DOHH2 (cell line): ENCODE data around the gene DCDC2C.

Experiments used
- H3F3A ChIP-seq: fragments of 200-600 bp; sonication (generic), shearing (Covaris generic); 2 replicates; pipeline ENCODE4 v1.6.0; 2016; ENCODE audit warnings: antibody characterized with exemption, mild to moderate bottlenecking; ENCODE audit not compliant: control insufficient read depth, insufficient read depth
- H3K27ac ChIP-seq: fragments of 200-600 bp; sonication (generic); 2 replicates; pipeline ENCODE4 v1.5.1; 2014; ENCODE audit warnings: low read depth, mild to moderate bottlenecking, low read length, moderate library complexity
- H3K27me3 ChIP-seq: fragments of 200-600 bp; sonication (generic); 2 replicates; pipeline ENCODE4 v1.6.1; 2014; ENCODE audit warnings: mild to moderate bottlenecking, low read length, mixed read lengths; ENCODE audit not compliant: control insufficient read depth
- H3K36me3 ChIP-seq: fragments of 200-600 bp; sonication (generic); 2 replicates; pipeline ENCODE4 v1.6.1; 2014; ENCODE audit warnings: mild to moderate bottlenecking, low read length, moderate library complexity, mixed read lengths; ENCODE audit not compliant: control insufficient read depth
- H3K4me1 ChIP-seq: fragments of 200-600 bp; sonication (generic); 2 replicates; pipeline ENCODE4 v1.6.1; 2014; ENCODE audit warnings: mild to moderate bottlenecking, low read length, mixed read lengths; ENCODE audit not compliant: control insufficient read depth
- H3K4me2 ChIP-seq: fragments of 200-600 bp; sonication (generic); 2 replicates; pipeline ENCODE4 v1.6.0; 2014; ENCODE audit warnings: mild to moderate bottlenecking, low read length, moderate library complexity
- H3K4me3 ChIP-seq: fragments of 200-600 bp; sonication (generic); 2 replicates; pipeline ENCODE4 v1.5.1; 2014; ENCODE audit warnings: mild to moderate bottlenecking, low read length, mixed read lengths
- H3K79me2 ChIP-seq: fragments of 200-600 bp; sonication (generic); 2 replicates; pipeline ENCODE4 v1.6.1; 2014; ENCODE audit warnings: mild to moderate bottlenecking, low read length, mixed read lengths; ENCODE audit not compliant: control insufficient read depth
- H3K9me2 ChIP-seq: fragments of 200-600 bp; sonication (generic); replicated peaks from 2 replicates; pipeline ENCODE4 v1.6.1; 2014; ENCODE audit warnings: mild to moderate bottlenecking, low read length, mixed read lengths; ENCODE audit not compliant: control insufficient read depth
- H3K9me3 ChIP-seq: fragments of 200-600 bp; sonication (generic); 2 replicates; pipeline ENCODE4 v1.6.1; 2014; ENCODE audit warnings: antibody characterized with exemption, low read length, mixed read lengths; ENCODE audit not compliant: control insufficient read depth, insufficient read depth
- H4K20me1 ChIP-seq: fragments of 200-600 bp; sonication (generic); 2 replicates; pipeline ENCODE4 v1.6.0; 2014; ENCODE audit warnings: low read depth, mild to moderate bottlenecking, antibody characterized with exemption, low read length, moderate library complexity; ENCODE audit not compliant: control insufficient read depth, insufficient read depth
- EZH2phosphoT487 ChIP-seq: fragments of 200-600 bp; sonication (generic); IDR thresholded peaks from 2 replicates; pipeline ENCODE4 v1.6.1; 2017; ENCODE audit warnings: borderline replicate concordance, mild to moderate bottlenecking, antibody characterized with exemption, low read length, moderate library complexity, mixed read lengths
- TF ChIP-seq, protein P1 (sequence below): fragments of 200-600 bp; sonication (generic); IDR thresholded peaks from one replicate; pipeline ENCODE4 v1.5.1; 2014; ENCODE audit warnings: antibody characterized with exemption, mild to moderate bottlenecking, low read depth, low read length; ENCODE audit not compliant: poor library complexity, severe bottlenecking

The DCDC2C gene

DNA sequence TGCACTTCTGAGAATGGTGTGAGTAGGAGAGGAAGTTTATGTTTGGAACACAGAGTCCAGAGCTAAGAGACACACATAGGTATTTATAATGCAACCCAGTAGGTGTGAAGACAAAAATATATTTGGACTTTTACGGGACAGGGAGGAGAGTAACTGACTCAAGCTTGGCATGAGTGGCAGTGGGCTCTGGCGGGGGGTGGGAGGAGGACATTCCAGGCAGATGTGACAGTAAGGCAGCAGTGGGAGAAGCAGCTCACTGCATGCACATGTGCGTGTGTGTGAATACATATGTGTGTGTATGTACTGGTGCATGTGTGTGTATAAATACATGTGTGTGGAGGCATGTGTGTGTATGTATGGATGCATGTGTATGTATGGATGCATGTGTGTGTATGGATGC, 51.4 kb downstream of the DCDC2C start:
- no peaks in the 10 kb centered on the region for H4K20me1 ChIP-seq

DNA sequence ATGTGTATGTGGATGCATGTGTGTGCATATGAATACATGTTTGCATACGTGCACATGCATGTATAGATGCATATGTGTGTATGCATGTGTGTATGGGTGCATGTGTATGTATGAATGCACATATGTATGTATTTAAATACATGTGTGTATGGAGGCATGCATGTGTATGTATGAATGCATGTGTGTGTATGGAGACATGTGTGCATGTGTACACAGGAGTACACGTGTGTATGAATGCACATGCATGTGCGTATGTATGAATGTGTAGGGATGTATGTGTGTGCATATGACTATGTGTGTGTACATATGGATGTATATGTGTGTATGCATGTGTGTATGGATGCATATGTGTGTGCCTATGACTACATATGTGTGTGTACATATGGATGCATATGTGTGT, 51.9 kb downstream of the DCDC2C start:
- no peaks in the 10 kb centered on the region for H3K4me1 ChIP-seq
- H3K27me3 ChIP-seq, result no peaks in the 10 kb centered on the region
- no peak overlapping the region for H3K4me3 ChIP-seq
- H4K20me1 ChIP-seq, result no peaks in the 10 kb centered on the region
- no peak for TF ChIP-seq EZH2phosphoT487
- TF ChIP-seq, protein P1, sequence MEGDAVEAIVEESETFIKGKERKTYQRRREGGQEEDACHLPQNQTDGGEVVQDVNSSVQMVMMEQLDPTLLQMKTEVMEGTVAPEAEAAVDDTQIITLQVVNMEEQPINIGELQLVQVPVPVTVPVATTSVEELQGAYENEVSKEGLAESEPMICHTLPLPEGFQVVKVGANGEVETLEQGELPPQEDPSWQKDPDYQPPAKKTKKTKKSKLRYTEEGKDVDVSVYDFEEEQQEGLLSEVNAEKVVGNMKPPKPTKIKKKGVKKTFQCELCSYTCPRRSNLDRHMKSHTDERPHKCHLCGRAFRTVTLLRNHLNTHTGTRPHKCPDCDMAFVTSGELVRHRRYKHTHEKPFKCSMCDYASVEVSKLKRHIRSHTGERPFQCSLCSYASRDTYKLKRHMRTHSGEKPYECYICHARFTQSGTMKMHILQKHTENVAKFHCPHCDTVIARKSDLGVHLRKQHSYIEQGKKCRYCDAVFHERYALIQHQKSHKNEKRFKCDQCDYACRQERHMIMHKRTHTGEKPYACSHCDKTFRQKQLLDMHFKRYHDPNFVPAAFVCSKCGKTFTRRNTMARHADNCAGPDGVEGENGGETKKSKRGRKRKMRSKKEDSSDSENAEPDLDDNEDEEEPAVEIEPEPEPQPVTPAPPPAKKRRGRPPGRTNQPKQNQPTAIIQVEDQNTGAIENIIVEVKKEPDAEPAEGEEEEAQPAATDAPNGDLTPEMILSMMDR, result no peak
- no peaks in the 10 kb centered on the region for H3K9me2 ChIP-seq
- peaks cover 11% of the 10 kb centered on the region; the same call in 1 of the 2 replicates for H3K9me3 ChIP-seq
- H3F3A ChIP-seq, result no peaks in the 10 kb centered on the region
- H3K4me2 ChIP-seq, result no peak overlapping the region
- no peaks in the 10 kb centered on the region for H3K79me2 ChIP-seq
- no peak overlapping the region for H3K27ac ChIP-seq
- H3K36me3 ChIP-seq, result no peaks in the 10 kb centered on the region

More for the DNA sequence above, 51.4 kb downstream of the DCDC2C start:
- H3K36me3 ChIP-seq, result no peaks in the 10 kb centered on the region
- no peak for TF ChIP-seq EZH2phosphoT487
- TF ChIP-seq, protein P1, result no peak
- H3K4me2 ChIP-seq, result no peak overlapping the region
- H3K27ac ChIP-seq, result no peak overlapping the region
- no peaks in the 10 kb centered on the region for H3K27me3 ChIP-seq
- no peaks in the 10 kb centered on the region for H3F3A ChIP-seq
- H3K9me3 ChIP-seq, result peaks cover 11% of the 10 kb centered on the region; the same call in 1 of the 2 replicates
- H3K4me3 ChIP-seq, result no peak overlapping the region
- H3K9me2 ChIP-seq, result no peaks in the 10 kb centered on the region
- no peaks in the 10 kb centered on the region for H3K79me2 ChIP-seq
- H3K4me1 ChIP-seq, result no peaks in the 10 kb centered on the region

DNA sequence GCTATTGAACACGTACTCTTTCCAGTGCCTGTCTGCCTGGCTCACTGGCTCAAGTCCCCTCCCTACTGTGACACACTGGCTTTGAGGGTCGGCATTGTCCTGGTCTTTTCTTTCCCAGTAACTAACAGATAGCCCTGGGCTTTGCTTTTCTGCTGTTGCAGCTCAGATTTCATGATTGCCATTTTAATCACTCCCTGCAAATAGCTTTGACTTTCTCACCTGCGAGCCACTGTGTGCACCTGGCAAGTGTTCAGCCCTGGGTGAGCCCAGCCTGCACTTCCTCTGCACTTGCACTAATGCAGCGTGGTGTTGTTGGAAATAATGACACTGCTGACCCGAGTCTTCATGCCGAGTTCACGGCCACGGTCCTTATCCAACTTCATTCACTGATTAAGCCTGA, 52.9 kb downstream of the DCDC2C start:
- Histone ChIP-seq H3K4me2 (no peak overlapping the region), H3K36me3 (no peaks in the 10 kb centered on the region), H3K27ac (no peak overlapping the region), H4K20me1 (no peaks in the 10 kb centered on the region), H3K4me3 (no peak overlapping the region), H3K9me2 (no peaks in the 10 kb centered on the region), H3F3A (no peaks in the 10 kb centered on the region), H3K4me1 (no peaks in the 10 kb centered on the region), H3K27me3 (no peaks in the 10 kb centered on the region), H3K79me2 (no peaks in the 10 kb centered on the region), H3K9me3 (peaks cover 11% of the 10 kb centered on the region; the same call in 1 of the 2 replicates)
- TF ChIP-seq EZH2phosphoT487, result no peak
- TF ChIP-seq, protein P1, result no peak
